ENCODE results near the gene NTRK1.
A peak's percentile ranks its signal among the peaks of the same experiment; 100 is the strongest.

Gene NTRK1

DNA sequence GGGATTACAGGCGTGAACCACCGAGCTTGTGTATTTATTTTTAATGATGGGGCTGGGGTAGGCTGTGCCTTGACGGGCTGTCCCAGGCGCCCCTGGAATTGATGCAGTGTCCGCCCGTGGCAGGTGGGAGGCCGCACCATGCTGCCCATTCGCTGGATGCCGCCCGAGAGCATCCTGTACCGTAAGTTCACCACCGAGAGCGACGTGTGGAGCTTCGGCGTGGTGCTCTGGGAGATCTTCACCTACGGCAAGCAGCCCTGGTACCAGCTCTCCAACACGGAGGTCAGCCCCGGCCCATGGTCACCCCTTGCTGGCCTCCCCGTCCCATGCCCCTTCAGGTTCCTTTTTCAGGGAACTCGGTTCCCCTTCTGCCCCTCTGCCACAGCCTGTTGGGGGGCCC, 19.2 kb downstream of the NTRK1 start:
- no peak for DNase-seq (ENCODE audit: low read depth in 1 of 2, low spot score in 1 of 2)

DNA sequence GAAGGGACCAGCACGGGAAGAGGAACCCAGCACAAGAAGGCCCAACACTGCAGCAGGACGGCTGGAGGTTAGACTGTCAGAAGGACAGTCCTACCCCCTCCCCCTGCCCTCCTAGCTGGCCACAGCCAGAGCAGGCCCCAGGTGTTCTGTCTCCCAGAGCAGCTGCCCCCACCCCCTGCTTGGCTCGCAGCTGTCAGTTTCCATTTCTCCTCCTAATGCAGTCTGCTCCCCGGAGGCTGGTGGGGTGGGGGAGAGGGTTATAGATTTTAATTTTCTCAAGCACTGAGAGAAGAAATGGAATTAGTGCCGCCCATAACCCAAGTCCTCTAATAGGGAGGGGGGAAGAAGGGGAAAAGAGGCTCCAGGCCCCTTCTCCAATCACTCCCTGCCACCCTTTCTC, 19.8 kb downstream of the NTRK1 start:
- DNase-seq (ENCODE audit: low read depth in 1 of 2, low spot score in 1 of 2), result no peak

DNA sequence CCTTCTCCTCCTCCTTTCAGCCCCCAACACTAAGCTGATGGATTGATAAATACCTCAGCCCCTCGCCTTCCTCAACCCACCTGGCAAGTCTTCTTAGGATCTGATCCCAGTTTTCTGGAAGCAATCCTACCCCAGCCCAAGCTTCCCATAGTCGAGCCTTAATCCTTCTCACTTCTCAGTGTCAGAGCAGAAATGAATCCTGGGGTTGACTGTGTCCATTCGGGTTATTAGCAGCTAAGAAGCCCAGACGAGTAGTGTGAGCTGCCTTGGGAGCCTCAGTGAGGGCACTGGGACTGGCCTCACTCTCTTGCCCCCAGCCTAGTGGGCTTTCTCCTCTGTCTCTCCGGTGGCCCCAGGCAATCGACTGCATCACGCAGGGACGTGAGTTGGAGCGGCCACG, 20.4 kb downstream of the NTRK1 start:
- no peak for DNase-seq (ENCODE audit: low read depth in 1 of 2, low spot score in 1 of 2)

DNA sequence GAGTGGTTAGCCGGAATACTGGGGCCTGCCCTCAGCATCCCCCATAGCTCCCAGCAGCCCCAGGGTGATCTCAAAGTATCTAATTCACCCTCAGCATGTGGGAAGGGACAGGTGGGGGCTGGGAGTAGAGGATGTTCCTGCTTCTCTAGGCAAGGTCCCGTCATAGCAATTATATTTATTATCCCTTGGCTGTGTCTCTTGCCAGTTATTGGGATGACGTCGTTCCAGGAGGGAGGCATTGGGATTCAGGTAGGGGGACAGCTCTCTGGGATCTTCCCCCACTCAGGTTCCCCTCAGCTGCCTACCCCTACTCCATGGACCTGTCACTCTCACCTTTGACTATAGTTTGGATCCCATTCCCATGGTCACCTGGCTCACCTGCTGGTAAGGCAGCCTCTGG, 21.0 kb downstream of the NTRK1 start:
- DNase-seq (ENCODE audit: low read depth in 1 of 2, low spot score in 1 of 2), result no peak

DNA sequence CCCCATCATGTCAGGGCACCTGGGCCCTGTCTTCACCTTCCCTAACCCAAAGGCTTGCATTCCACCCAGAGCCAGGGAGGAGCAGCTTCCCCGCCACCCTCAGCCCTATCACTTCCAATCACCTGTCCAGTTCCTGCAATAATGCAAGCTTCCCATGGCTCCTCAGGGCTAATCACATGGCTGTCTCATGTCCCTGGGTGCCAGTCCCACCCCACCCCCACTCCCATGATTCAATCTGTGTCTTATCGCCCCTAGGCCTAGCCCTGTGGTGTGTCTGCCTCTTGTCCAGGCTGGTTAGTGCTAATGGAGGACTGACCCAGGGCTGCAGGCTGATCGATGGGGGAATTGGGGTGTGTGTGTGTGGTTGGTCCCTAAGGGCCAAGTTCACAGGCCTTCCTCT, 21.9 kb downstream of the NTRK1 start:
- no peak for DNase-seq (ENCODE audit: low read depth in 1 of 2, low spot score in 1 of 2)

DNA sequence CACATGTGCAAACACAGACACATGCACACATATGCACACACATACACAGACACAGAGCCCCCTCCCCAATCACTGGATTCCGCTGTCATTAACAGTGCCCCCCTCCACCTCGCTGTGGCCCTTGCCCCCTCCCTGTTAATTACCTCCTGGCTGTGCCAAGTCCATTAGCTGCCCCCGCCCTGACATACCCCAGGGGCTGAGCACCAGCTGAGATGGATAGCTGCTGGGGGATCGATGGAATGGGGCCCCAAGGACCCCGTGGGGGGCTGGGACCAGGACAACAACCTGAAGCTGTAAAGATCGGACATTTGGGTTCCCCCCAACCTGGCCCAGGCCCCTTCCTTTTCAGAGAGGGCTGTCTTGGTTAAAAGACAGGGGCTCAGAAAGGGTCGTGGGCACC, 23.3 kb downstream of the NTRK1 start:
- no peak for DNase-seq (ENCODE audit: low read depth in 1 of 2, low spot score in 1 of 2)

DNA sequence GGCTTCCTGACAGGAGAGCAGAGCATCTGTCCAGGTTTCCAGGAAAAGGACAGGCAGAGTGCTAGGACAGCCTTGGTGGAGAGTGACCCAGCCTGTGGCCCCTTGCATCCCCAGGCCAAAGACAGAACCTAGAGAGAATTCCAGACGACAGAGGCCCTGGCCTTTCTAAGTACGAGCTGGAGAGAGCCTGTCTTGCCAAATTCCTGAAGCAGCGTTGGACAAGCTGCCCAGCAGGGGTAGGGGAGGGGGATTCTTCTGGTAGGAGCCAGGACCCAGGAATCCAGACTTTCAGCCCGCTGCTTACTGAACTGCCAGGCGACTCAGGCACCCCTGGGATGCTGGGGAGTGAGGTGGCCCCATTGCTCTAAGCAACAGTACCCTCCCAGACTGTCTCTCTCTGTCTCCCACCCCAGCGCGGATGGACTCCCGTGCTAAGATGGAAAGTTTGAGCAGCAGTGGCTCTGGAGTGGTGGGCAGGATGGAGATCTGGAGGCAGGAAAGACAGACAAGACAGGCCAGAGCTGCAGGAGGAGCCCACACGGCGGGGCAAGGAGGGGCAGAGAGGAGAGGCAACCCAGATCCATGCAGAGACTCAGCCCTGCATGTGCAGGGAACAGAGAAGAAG, 24.0 kb downstream of the NTRK1 start:
- DNase-seq (ENCODE audit: low read depth in 1 of 2, low spot score in 1 of 2), result no peak

DNA sequence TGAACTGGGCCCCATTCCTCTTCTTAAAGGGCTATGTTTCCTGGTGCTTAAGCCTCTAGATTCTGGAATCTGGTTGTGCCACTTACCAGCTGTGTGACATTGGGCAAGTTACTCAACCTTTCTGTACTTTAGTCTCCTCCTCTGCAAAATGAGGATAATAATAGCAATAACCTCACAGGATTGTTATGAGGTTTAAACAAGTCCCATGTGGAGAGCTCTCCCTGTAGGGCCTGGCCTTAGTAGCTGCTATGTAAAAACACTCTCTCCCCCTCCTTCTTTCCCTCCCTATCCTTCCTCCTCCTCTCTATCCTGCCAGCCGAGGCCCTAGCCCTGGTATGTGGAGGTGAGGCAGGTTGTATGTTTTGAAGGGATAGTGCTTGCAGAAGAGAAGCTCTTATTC, 24.6 kb downstream of the NTRK1 start:
- no peak for DNase-seq (ENCODE audit: low read depth in 1 of 2, low spot score in 1 of 2)

DNA sequence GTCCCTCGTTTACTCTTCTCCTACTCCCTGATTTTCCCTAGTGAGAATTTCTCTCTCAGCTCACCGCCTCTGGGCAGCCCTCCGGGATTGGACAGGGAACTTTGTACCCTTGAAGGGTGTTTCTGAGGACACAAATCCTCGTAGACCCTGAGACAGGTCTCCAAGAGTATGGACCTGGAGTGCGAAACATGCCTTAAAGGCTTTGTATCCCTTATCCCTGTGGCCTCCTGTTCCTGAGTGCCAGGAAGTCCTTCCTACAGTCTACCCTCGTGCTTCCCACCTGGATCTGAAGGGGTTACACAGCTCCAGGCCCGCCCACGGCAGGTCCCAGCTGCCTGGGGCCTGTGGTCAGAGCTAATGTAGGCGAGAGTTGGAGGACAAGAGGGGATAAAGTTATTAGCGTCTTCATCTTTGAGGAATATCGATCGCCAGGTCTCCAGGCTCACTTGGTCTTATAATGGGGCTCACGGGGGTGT, 25.3 kb downstream of the NTRK1 start:
- DNase-seq (ENCODE audit: low read depth in 1 of 2, low spot score in 1 of 2), result no peak

DNA sequence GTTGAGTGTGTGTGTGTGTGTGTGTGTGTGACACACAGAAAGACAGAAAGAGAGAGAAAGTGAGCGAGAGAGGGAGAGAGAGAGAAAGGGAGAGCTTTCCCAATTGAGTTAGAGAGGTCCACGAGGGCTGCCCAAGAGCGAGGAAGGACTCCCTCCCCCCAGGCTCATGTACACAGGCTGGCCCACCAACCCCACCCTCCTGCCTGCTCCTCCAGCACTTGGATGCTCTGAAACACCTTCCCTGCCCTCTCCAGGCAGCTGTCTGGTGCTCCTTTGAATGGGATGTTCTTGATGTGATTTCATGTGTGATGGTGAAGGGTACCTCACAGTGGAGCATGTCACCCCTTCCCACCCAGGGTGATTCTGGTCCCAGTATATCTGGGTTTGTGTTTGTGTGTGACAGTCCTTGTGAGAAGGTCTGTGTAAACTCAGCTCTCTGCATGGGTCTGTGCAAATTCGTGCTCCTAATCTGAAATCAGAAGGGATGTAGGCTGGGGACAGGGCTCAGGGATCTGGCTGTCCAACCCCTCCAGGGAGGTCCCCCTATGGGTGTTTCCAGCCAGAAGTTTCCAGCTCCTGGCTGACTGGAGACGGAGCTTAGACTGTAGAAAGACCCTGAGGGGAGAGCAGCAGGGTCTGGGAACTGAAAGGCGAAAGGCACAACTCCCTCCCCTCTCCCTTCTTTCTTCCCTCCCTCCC, 26.1 kb downstream of the NTRK1 start:
- no peak for DNase-seq (ENCODE audit: low read depth in 1 of 2, low spot score in 1 of 2)

DNA sequence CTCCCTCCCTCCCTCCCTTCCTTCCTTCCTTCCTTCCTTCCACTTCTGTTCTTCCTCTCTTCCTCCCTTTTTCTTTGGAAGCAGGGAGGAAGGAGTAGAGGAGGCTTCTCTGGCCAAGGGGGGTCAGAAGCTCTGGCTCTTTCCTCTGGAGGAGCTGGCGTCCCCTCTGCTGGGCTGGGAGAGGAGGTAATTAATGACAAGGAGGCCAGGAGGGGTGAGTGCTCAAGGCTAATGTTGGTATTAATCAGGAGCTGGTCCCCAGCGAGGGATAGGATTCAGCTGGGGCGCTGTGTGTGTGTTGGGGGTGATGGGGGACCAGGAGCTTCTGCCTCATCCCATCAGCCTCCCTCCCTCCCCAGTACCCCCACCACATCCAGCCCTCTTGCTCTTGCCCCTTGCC, 26.7 kb downstream of the NTRK1 start:
- DNase-seq (ENCODE audit: low read depth in 1 of 2, low spot score in 1 of 2), result no peak

DNA sequence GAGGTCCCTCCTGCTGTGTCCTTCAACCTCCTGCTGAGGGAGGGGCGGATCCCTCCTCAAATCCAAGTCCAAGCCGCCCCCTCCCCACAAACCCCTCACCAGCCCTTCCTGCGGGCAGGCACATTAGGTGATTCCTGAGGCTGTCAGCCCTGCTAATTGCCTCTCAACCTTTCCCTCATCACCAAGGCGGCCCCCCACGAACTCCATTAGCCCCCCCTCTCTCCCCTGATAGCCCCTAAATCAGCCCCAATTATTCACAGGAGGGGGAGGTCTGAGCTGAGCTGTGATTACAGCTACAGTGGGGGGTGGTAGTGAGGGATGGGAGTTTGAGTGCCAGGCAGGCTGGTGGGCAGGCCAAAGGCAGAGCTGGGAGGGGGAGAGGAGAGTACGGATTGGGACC, 27.1 kb downstream of the NTRK1 start:
- no peak for DNase-seq (ENCODE audit: low read depth in 1 of 2, low spot score in 1 of 2)

DNA sequence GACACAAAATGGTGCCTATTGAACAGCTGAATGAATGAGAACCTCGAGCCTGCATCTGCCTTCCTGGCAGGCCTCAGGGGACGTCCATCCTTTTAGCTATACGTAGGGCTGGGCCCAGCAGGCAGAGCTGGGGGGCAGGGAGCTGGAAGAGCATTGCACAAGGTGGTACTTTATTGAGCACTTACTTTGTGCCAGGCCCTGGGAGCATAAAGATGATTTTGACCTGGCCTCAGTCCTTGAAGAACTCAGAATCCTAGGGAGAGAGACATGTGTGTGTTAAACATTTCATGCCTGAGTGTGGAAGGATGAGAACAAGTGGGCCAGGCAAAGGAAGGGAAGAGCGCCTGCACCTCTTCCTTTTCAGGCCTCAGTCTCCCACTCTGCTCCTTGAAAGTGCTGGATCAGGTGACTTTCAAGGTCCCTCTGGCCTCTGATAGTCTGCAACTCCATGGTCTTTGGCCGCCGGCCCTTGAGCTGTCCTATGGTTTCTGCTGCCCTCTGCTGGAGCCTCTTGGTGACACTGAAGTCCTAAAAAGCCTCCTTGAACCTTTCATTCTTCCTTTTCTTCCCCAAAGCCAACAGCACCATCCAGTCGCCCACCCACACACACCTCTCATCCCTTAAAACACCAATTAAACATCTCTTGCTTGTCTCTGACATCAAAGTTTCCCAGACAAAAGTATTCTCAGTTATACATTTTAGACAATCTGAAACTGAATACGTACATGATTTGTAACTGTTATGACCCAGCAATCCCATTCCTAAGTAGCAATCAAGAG, 29.3 kb downstream of the NTRK1 start:
- peak; percentile 7 to 11 for DNase-seq (ENCODE audit: low read depth in 1 of 2, low spot score in 1 of 2)

DNA sequence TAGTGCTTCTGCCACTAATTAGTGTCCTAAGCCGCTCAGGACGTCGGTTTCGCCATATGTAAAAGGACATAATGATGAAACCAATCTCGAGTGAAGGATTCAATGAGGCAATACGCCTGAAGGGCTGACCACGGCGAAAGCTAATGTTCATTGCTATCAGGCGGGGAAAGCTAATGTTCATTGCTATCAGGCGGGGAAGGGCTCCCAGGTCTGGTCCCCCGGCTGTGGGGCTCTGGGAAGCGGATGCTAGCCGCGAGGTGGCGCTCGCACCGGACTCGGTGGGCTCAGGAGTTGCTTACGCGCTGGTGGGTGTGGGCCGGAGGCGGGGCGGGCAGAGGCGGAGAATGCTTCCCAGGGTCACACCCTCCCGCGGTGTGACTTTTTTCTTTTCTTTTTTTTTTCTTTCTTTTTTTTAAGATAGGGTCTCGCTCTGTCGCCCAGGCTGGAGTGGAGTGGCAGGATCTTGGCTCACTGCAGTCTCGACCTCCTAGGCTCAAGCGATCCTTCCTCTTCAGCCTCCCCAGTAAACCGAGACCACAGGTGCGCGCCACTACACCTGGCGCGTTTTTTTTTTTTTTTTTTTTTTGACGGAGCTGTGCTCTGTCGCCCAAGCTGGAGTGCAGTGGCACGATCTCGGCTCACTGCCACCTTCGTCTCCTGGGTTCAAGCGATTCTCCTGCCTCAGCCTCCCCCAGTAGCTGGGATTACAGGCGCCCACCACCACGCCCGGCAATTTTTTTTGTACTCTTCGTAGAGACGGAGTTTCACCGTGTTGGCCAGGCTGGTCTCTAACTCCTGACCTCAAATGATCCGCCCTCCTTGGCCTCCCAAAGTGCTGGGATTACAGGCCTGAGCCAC, 31.8 kb downstream of the NTRK1 start:
- peak; percentile 63 to 81 for DNase-seq (ENCODE audit: low read depth in 1 of 2, low spot score in 1 of 2)

DNA sequence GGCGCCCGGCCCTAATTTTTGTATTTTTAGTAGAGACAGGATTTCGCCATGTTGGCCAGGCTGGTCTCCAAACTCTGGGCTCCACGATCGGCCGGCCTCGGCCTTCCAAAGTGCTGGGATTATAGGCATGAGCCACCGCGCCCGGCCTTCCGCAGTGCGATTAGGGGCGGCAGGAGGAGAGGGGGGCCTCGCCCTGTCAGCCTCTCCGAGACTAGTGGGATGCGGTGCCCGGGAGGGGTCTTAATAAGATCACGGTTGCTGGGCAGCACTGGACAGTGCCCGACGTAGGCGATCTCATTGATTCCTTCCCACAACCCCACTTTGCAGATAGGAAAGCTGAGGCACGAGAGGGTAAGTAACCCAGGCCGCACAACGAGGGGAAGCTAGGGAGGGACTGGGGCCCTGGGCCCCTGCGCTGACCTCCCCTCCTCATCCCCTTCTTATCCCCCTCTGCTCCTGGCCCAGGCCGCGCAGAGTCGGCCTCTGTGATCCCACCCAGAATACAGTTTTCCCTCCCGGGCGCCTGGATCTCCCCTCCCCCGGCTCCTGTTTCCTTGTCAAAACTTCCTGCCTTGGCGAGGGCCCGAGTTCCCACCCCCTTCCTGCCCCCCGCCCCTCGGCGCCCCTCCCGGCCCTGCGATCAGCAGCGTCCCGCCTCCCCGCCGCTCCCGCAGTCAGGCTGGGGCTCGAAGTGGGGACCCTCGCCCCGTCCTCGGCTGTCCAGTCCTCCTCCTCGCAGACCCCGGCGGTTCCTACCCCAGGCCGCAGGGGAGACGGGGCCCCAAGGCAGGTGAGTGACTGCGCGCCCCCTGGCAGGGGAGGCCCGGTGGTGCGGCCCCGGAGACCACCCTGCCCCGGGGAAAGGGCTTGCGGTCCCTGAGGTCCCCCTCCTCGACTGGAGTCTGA, 32.6 kb downstream of the NTRK1 start, which contains the start of gene PEAR1:
Gene PEAR1, plus strand, starts transcription at position 671 of the 906 bp plus-strand sequence. CDS start 10,209 bp downstream, outside the sequence.
- DNase-seq (ENCODE audit: low read depth in 1 of 2, low spot score in 1 of 2), result no peak

DNA sequence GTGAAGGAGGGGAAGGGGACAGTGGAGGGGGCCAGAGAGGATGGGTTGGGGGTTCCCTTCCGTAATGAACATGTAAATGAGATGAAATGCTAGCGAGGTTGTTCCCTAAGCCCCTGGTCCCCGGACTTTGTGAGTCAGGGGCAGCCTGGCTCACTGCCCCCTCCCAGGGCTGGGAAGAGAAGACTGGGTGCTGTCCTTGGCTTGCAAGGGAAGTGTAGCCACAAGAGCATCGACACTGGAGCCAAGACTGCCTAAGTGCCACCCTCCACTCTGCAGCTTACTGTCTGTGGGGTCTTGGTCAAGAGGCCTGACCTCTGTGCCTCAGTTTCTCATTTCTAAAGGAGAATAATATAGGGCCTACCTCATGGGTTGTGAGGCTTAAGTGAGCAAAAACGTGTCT, 33.3 kb downstream of the NTRK1 start:
- no peak for DNase-seq (ENCODE audit: low read depth in 1 of 2, low spot score in 1 of 2)

DNA sequence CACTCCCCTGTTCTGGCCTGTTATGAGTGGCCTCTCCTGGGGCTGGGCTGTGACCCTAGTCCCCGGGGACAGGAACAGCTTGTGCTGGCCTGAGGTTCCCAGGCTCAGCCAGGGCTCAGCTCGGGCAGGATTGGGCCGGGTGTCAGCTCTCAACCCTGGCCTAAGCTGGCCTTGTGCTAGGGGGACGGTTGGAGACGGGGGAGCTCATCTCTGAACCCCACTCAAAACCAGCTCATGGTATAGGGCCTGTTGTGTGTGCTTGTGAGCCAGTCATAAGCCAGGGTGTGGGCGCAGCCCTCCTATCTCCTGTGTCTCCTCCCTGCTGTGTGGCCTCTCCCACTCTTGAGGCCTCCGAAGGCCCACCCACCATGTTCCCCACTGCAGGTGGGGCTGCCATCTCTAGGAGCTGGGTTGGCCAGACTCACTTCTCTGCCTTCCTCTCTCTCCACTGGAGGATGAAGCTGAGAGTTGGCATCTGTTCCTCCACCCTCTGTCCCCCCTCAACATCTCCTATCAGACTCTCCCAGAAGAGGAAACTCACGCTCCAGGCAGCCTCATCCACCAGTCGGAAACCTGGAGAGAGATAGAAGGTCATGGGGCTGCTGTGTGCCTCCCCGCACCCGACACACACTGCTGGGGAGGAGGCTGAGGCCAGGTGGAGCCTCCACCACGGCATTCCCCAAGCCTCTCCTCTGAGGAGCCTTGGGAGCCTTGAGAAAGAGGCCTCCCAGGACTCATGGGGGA, 34.2 kb downstream of the NTRK1 start:
- no peak for DNase-seq (ENCODE audit: low read depth in 1 of 2, low spot score in 1 of 2)

DNA sequence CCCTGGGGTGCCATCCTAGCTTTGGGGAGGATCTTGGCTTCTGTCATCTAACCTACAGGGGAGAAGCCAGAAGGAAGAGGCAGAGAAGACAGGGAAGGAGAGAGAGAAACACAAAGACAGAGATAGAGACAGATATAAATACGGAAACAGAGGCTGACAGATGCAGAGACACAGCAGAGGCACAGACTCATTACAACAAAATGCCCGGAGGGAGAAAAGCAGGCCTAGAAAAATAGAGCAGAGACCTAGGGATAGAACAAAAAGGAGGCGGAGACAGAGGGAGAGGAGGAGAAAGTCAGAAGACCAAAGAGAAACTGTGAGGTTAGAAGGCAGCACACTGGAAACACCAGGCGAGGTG, 34.8 kb downstream of the NTRK1 start:
- no peak for DNase-seq (ENCODE audit: low read depth in 1 of 2, low spot score in 1 of 2)

DNA sequence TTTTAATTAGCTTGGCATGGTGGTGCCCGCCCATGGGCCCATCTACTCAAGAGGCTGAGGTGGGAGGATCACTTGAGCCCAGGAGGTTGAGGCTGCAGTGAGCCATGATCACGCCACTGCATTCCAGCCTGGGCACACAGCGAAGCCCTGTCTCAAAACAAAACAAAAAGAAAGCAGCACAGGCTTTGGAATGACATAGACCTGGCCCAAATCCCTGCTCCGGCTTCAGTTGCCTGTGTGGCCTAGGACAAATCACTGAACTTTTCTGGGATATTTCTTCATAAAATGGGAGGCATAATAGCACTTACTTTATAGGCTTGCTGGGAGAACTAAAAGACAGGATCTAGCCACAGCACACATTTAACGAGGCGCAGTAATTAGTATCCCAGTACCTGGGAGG, 35.3 kb downstream of the NTRK1 start:
- DNase-seq (ENCODE audit: low read depth in 1 of 2, low spot score in 1 of 2), result no peak

All from stimulated activated CD4-positive, alpha-beta T cell treated with anti-CD3 and anti-CD28 coated beads, Interleukin-15, amount 100 ng/mL, for 1 hour (primary cell).